Fibroblast of lung (primary cell): ENCODE results near the gene MAPKAPK3.

Experiments
- EZH2 ChIP-seq: IDR thresholded peaks from 2 replicates; pipeline ENCODE4 v1.5.1; 2012; ENCODE audit warnings: low read length, control low read depth, mild to moderate bottlenecking; ENCODE audit errors: missing control alignments
- TF ChIP-seq, protein P1 (sequence below), 2 donors: IDR thresholded peaks in 1 of 2; conservative IDR thresholded peaks in 1 of 2; 1 replicate in 1 of 2; 2 replicates in 1 of 2; pipeline ENCODE4 v1.5.1; 2011 to 2012; ENCODE audit warnings: low read length in 2 of 2, control low read depth in 1 of 2, inconsistent platforms in 1 of 2, low read depth in 1 of 2, mild to moderate bottlenecking in 1 of 2

GRCh38 chr3:50656417-50657195 is 39.7 kb downstream of the MAPKAPK3 start:
- TF ChIP-seq, protein P1, sequence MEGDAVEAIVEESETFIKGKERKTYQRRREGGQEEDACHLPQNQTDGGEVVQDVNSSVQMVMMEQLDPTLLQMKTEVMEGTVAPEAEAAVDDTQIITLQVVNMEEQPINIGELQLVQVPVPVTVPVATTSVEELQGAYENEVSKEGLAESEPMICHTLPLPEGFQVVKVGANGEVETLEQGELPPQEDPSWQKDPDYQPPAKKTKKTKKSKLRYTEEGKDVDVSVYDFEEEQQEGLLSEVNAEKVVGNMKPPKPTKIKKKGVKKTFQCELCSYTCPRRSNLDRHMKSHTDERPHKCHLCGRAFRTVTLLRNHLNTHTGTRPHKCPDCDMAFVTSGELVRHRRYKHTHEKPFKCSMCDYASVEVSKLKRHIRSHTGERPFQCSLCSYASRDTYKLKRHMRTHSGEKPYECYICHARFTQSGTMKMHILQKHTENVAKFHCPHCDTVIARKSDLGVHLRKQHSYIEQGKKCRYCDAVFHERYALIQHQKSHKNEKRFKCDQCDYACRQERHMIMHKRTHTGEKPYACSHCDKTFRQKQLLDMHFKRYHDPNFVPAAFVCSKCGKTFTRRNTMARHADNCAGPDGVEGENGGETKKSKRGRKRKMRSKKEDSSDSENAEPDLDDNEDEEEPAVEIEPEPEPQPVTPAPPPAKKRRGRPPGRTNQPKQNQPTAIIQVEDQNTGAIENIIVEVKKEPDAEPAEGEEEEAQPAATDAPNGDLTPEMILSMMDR (conservative IDR thresholded peaks at IDR 0.05 in 1 of 2, IDR thresholded peaks at IDR 0.05 in 1 of 2; ENCODE audit: low read depth in 1 of 2, low read length in 2 of 2), result no peak
- no peak for TF ChIP-seq EZH2
